Cardiac septum (tissue), 1 donor: ENCODE measurements around the gene NFATC2. TPM values are rescaled to one million over a fixed set of nuclear protein-coding genes. Genes with fewer than 3 reads are reported as not detected.

Experiments used
- DNase-seq: peaks from one replicate; pipeline ENCODE4 v3.0.0-alpha.2; 2020; ENCODE audit warnings: low spot score
- intact Hi-C: fragments of 100-400 bp; cut with DNase I; formaldehyde crosslinking; loops from one replicate; pipeline ENCODE4 v1.14.0; 2022
- total RNA-seq: library from RNA; stranded (reverse); fragmentation: NEBNext Ultra II Directional; extraction: Animal tissue kit (Norgen Biotek cat#: 25700); gene quantifications from one replicate; pipeline ENCODE4 v1.2.1, GENCODE V29; 2021
- donor health status: DM: no; HTN: no; CAD: no.

Gene NFATC2
- total RNA-seq, 1 donor from 2014 or later = 4.3 TPM

GRCh38 chr20:51428401-51429143, 113.9 kb downstream of the NFATC2 start:
- no peak for DNase-seq
- intact Hi-C loops = no loop called here

- intact Hi-C loops = no loop called here
- DNase-seq = no peak
Observed at GRCh38 chr20:51427651-51428291, 114.7 kb downstream of the NFATC2 start.

- DNase-seq = no peak
- intact Hi-C loops = no loop called here
Observed at GRCh38 chr20:51426718-51427650, 115.5 kb downstream of the NFATC2 start.

GRCh38 chr20:51425347-51426106, 117.0 kb downstream of the NFATC2 start:
- intact Hi-C loops = no loop called here
- no peak for DNase-seq

GRCh38 chr20:51424270-51425117, 118.0 kb downstream of the NFATC2 start:
- intact Hi-C loops = no loop called here
- no peak for DNase-seq

GRCh38 chr20:51423810-51424209, 118.7 kb downstream of the NFATC2 start:
- DNase-seq = no peak
- intact Hi-C loops = no loop called here

- intact Hi-C loops = no loop called here
- no peak for DNase-seq
Observed at GRCh38 chr20:51423290-51423667, 119.2 kb downstream of the NFATC2 start.

- intact Hi-C loops = no loop called here
- DNase-seq = no peak
Observed at GRCh38 chr20:51422514-51423289, 119.8 kb downstream of the NFATC2 start.

- no peak for DNase-seq
- intact Hi-C loops = no loop called here
Observed at GRCh38 chr20:51420805-51421204, 121.7 kb downstream of the NFATC2 start.

- intact Hi-C loops = no loop called here
- DNase-seq = no peak
Observed at GRCh38 chr20:51420111-51420510, 122.4 kb downstream of the NFATC2 start.

GRCh38 chr20:51419646-51420045, 122.9 kb downstream of the NFATC2 start:
- DNase-seq = no peak
- intact Hi-C loops = no loop called here

GRCh38 chr20:51419231-51419630, 123.3 kb downstream of the NFATC2 start:
- DNase-seq = no peak
- intact Hi-C loops = no loop called here

- DNase-seq = no peak
- intact Hi-C loops = no loop called here
Observed at GRCh38 chr20:51418137-51418529, 124.4 kb downstream of the NFATC2 start.

- intact Hi-C loops = no loop called here
- DNase-seq = no peak
Observed at GRCh38 chr20:51417250-51418136, 125.0 kb downstream of the NFATC2 start.

GRCh38 chr20:51416532-51417249, 125.8 kb downstream of the NFATC2 start:
- intact Hi-C loops = no loop called here
- no peak for DNase-seq

- intact Hi-C loops = no loop called here
- no peak for DNase-seq
Observed at GRCh38 chr20:51413857-51414256, 128.7 kb downstream of the NFATC2 start.
